ENCODE results near the gene ANKFY1.

- no peak for TF ChIP-seq EZH2 (IDR thresholded peaks at IDR 0.05; ENCODE audit: insufficient read depth, poor library complexity, severe bottlenecking)
- no peak for TF ChIP-seq EZH2phosphoT487 (IDR thresholded peaks at IDR 0.05; ENCODE audit: insufficient read depth, low read depth)
These were observed 6.8 kb downstream of the ANKFY1 start for GRCh38 chr17:4256952-4257351.
